GM12874 (cell line): ENCODE results near the gene ASIC1.

Experiments
- TF ChIP-seq, protein P1 (sequence below): IDR thresholded peaks from 2 replicates; pipeline ENCODE4 v1.5.1; 2011; ENCODE audit warnings: low read depth, mild to moderate bottlenecking, control low read depth, low read length, moderate library complexity; ENCODE audit not compliant: insufficient read depth

The ASIC1 gene

DNA sequence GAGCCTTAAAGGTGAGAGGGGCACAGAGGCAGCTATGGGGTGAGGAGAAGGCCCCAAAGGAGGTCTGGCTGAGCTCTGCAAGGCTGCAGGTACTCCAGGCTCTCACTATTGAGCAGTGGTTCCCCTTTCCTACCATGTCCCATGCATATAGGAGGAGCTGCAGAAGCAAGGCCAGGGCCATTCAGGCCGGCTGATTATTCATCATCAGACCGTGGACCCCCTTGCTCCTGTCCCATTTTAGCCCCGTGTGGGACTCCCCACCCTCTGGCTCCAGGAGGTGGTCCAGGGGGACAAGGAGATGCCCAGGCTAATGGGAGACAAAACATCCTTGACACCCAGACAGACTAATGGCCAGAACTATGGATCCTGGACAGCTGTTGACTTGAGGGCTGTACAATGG lies 49.5 kb downstream of the ASIC1 start:
- TF ChIP-seq, protein P1, sequence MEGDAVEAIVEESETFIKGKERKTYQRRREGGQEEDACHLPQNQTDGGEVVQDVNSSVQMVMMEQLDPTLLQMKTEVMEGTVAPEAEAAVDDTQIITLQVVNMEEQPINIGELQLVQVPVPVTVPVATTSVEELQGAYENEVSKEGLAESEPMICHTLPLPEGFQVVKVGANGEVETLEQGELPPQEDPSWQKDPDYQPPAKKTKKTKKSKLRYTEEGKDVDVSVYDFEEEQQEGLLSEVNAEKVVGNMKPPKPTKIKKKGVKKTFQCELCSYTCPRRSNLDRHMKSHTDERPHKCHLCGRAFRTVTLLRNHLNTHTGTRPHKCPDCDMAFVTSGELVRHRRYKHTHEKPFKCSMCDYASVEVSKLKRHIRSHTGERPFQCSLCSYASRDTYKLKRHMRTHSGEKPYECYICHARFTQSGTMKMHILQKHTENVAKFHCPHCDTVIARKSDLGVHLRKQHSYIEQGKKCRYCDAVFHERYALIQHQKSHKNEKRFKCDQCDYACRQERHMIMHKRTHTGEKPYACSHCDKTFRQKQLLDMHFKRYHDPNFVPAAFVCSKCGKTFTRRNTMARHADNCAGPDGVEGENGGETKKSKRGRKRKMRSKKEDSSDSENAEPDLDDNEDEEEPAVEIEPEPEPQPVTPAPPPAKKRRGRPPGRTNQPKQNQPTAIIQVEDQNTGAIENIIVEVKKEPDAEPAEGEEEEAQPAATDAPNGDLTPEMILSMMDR: no peak

DNA sequence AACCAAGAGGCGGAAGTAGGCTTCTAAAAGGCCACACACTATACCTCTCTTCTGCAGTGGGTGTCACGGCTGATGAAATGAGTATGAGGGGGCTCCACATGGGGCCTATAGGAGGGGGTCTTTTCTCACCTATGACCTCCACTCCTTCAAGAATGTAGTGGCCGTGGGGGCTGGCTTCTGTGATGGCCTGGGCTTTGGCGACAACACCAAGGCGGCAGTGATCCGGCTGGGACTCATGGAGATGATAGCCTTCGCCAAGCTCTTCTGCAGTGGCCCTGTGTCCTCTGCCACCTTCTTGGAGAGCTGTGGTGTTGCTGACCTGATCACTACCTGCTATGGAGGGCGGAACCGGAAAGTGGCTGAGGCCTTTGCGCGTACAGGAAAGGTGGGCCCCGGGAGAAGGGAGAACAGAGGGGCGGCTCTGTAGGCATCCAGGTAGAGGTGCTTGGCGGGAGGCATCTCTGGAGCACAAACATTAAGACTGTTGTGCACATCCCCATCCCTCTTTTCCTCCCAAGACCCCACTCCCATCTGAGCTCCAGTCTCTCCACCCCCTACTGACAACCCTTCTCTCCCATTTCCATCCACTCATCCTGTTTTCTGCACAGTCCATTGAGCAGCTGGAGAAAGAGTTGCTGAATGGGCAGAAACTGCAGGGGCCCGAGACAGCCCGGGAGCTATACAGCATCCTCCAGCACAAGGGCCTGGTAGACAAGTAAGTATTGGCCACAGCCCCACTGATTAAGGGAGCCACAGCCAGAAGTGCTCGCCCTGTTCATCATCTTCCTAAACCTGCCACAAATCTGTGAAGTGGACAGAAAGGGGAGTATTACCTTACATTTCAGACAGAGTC lies 50.2 kb downstream of the ASIC1 start:
- TF ChIP-seq, protein P1: no peak

GRCh38 chr12:50109319-50109718 lies 51.9 kb downstream of the ASIC1 start:
- TF ChIP-seq, protein P1: no peak

DNA sequence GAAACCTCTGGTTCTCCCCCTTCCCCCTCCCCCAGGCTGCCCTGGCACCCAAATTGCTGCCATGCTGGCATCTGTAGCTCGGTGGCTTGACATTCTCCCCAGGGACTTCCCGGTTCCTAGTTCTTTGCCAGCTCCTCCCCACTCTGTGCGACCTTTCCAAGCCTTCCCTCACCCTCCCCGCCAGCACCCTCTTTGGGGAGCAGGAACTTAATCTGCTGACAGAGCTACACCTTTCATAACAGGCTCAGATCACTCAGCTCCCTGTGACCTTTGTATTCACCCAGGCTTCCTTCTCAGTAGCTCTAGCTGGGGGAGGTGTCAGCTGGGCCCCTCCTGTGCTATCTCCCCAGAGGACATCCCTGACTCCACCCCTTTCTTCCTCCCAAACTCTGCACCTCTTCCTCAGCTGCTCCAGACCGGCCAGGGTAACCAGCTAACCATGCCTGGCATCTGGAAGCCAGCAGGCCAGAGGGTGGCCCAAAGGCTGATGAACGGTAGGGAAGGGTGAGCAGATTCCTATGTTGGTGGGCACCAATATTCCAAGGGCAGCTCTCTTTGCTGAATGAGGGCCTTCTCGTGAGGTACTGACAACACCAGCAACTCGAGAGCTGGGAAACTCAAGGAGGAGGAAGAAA lies 52.8 kb downstream of the ASIC1 start:
- TF ChIP-seq, protein P1: no peak

GRCh38 chr12:50110762-50111351 lies 53.5 kb downstream of the ASIC1 start:
- TF ChIP-seq, protein P1: no peak

GRCh38 chr12:50111395-50111692 lies 53.9 kb downstream of the ASIC1 start:
- TF ChIP-seq, protein P1: no peak

DNA sequence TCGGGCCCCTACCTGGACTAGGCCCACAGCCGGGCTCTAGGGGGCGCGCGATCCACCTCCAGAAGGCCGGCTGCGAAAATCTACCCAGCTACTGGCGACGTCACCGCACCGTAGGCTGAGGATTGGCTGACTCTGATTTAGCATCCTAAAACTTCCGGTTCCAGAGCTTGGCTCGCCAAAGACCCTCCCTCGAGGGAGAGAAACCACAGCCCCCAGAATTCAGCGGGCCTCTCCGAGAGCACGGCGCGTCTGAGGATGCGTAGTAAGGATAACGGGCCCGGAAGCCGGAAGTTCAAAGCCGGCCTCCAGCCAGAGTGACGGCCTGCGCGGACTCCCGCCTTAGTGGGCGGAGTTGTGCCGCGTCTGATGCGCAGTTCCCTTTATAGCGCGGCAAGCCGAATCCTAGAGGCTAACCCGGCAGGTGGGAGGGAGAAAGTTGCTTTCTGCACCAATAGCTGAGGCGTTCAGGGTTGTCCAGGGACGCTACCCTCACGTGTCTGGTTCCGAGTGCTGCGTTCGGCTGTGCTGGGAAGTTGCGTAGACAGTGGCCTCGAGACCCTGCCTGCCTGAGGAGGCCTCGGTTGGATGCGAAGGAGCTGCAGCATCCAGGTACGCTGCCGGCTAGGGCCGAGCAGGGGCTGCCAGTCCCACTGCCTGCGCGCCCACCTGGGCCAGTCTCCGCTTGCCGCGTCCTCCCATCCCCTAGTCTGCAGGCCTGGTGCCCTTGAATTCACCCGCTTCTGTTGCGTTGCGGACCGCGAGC lies 54.5 kb downstream of the ASIC1 start, which contains the start of gene COX14:
Gene COX14, plus strand, starts transcription at position 544 of the 763 bp plus-strand sequence. CDS start 7,808 bp downstream, outside the sequence.
- TF ChIP-seq, protein P1: peak; percentile 94
